OCI-LY1 (cell line): ENCODE data around the gene EIF2B2.

Experiments used
- EZH2 ChIP-seq: fragments of 200-600 bp; sonication (generic), shearing (Covaris generic); IDR thresholded peaks from 2 replicates; pipeline ENCODE4 v1.8.0; 2017; ENCODE audit warnings: borderline replicate concordance, mixed run types, mild to moderate bottlenecking, antibody characterized with exemption, low read length, moderate library complexity, mixed read lengths
- TF ChIP-seq, protein P1 (sequence below): fragments of 200-600 bp; sonication (generic), shearing (Covaris generic); IDR thresholded peaks from 2 replicates; pipeline ENCODE4 v1.5.1; 2017; ENCODE audit warnings: mild to moderate bottlenecking, antibody characterized with exemption, low read length, moderate library complexity, mixed read lengths

DNA sequence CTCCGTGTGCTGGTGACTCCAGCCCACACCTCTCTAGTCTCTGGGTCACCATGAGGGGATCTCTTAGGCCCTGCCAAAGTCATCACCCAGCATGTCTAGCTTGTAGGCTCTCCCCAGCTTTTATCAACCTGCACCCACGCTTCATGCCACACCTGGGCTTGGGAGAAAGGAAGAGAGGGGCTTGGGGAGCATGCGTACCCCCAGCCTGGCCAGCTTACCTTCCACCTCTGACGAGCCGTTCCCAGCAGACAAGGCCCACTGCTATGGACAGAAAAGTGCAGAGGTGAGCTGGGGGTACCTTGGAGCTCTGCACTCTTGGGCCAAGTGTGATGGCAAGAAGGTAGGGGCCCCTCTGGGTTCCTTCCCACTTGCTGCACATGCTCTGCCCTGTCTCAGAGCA lies 49.0 kb upstream of the EIF2B2 start:
- TF ChIP-seq, protein P1, sequence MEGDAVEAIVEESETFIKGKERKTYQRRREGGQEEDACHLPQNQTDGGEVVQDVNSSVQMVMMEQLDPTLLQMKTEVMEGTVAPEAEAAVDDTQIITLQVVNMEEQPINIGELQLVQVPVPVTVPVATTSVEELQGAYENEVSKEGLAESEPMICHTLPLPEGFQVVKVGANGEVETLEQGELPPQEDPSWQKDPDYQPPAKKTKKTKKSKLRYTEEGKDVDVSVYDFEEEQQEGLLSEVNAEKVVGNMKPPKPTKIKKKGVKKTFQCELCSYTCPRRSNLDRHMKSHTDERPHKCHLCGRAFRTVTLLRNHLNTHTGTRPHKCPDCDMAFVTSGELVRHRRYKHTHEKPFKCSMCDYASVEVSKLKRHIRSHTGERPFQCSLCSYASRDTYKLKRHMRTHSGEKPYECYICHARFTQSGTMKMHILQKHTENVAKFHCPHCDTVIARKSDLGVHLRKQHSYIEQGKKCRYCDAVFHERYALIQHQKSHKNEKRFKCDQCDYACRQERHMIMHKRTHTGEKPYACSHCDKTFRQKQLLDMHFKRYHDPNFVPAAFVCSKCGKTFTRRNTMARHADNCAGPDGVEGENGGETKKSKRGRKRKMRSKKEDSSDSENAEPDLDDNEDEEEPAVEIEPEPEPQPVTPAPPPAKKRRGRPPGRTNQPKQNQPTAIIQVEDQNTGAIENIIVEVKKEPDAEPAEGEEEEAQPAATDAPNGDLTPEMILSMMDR = no peak
- no peak for TF ChIP-seq EZH2
